ENCODE measurements around the gene TBX3. TPM values are rescaled to one million over a fixed set of nuclear protein-coding genes. Genes with fewer than 3 reads are reported as not detected.
A peak's percentile ranks its signal among the peaks of the same experiment; 100 is the strongest.

Gene TBX3
- total and polyA plus RNA-seq, 2 donors from 2014 or later, result 10.5 to 18.0 TPM

DNA sequence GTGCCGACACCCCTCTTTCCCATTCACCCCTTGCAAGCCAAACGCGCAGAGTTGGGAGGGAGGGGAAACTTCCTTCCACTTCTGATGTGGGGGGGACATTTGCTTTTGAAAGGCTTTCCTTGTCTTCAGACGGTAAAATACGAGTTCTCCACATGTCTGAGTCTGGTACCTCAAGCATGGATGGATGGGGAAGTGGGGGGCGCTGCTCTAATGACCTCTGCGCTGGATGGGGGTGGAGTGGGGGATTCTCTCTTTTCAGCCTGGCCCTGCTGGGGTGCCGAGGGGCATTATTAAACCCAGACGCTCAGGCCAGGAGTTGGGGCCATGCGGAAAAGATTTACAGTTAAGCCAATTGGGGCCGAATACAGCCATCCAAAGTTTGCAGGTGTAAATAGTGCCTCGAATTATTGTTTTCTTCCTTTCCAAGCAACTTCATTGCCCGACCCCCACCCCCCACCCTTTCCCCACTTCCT, 9.1 kb upstream of the TBX3 start:
- Histone ChIP-seq H3K36me3 (ENCODE audit: control insufficient read depth in 2 of 3, insufficient read depth in 3 of 3, low read length in 3 of 3) (no peaks in the 10 kb centered on the region), H3K9ac (ENCODE audit: low read length in 3 of 3) (peak overlapping the region in 2 of 3 donors; percentile 16 to 46), H3K4me1 (ENCODE audit: control insufficient read depth in 2 of 3, insufficient read depth in 2 of 3, low read depth in 1 of 3, low read length in 3 of 3) (no peaks in the 10 kb centered on the region), H3K9me3 (ENCODE audit: control insufficient read depth in 2 of 3, insufficient read depth in 1 of 3, low read length in 3 of 3) (no peaks in the 10 kb centered on the region), H3K4me3 (ENCODE audit: low read length in 3 of 3) (peak overlapping the region; percentile 28 to 62 (median 61)), H3K27ac (ENCODE audit: low read depth in 2 of 2, low read length in 2 of 2) (no peak overlapping the region), H3K27me3 (ENCODE audit: control insufficient read depth, insufficient read depth, low read length) (peaks cover 58% of the 10 kb centered on the region)
- intact Hi-C loops (cut with DNase I), result no loop called here
- FAIRE-seq (no peak), DNase-seq (peak in 1 of 5 donors; percentile 18)
- TF ChIP-seq, protein P1, sequence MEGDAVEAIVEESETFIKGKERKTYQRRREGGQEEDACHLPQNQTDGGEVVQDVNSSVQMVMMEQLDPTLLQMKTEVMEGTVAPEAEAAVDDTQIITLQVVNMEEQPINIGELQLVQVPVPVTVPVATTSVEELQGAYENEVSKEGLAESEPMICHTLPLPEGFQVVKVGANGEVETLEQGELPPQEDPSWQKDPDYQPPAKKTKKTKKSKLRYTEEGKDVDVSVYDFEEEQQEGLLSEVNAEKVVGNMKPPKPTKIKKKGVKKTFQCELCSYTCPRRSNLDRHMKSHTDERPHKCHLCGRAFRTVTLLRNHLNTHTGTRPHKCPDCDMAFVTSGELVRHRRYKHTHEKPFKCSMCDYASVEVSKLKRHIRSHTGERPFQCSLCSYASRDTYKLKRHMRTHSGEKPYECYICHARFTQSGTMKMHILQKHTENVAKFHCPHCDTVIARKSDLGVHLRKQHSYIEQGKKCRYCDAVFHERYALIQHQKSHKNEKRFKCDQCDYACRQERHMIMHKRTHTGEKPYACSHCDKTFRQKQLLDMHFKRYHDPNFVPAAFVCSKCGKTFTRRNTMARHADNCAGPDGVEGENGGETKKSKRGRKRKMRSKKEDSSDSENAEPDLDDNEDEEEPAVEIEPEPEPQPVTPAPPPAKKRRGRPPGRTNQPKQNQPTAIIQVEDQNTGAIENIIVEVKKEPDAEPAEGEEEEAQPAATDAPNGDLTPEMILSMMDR (IDR thresholded peaks at IDR 0.05; ENCODE audit: borderline replicate concordance, extremely low read depth, insufficient read depth), result no peak

DNA sequence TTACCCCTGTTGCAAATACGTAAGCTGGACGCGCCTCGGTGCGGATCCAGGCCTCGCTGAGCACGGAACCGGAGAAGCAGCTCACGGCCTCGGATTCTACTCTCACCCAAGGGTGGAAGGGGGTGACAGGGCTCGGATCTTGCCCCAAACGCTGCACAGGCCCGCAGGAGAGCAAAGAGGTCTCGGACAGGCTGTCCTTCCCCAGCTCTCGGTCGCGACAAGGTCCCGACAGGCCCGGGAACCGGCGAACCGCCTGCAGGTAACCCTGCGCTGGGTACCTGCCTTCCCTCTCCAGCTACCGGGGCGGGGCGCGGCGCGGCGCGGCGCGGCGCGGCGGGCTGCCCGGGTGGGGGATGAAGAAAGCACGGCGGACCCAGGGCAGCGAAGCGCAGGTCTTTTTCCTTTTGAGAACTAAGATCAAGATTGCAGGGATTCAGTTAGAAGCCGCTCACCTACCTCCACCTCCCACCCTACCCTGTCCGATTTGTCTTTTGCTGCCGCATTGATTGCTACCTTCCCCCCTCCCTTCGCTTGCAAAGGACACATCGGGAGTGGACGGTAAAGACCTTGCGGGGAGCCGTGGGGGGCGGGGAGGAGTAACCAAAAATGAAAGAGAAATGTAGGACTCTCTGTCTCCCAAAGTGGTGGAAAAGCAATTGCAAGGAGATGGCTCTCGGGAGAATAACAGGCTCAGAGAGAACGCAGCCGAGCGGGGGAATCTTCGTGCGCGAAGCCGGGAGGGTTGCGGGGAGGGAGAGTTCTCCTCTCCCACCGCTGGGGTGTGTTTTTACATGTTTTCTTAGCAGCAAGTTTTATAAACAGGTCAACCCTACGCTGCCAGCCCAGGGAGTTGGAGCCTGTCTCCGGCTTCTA, 8.4 kb upstream of the TBX3 start:
- DNase-seq, result peak in 4 of 5 donors; percentile 38 to 69 (median 68)
- H3K9me3 ChIP-seq (ENCODE audit: control insufficient read depth in 2 of 3, insufficient read depth in 1 of 3, low read length in 3 of 3), result no peaks in the 10 kb centered on the region
- FAIRE-seq, result no peak
- TF ChIP-seq, protein P1 (IDR thresholded peaks at IDR 0.05; ENCODE audit: borderline replicate concordance, extremely low read depth, insufficient read depth), result no peak
- peak overlapping the region in 2 of 3 donors; percentile 19 to 46 for H3K9ac ChIP-seq (ENCODE audit: low read length in 3 of 3)
- peak overlapping the region; percentile 28 to 62 (median 61) for H3K4me3 ChIP-seq (ENCODE audit: low read length in 3 of 3)
- H3K27ac ChIP-seq (ENCODE audit: low read depth in 2 of 2, low read length in 2 of 2), result no peak overlapping the region
- intact Hi-C loops (cut with DNase I), result no loop called here
- H3K27me3 ChIP-seq (ENCODE audit: control insufficient read depth, insufficient read depth, low read length), result peaks cover 56% of the 10 kb centered on the region
- H3K36me3 ChIP-seq (ENCODE audit: control insufficient read depth in 2 of 3, insufficient read depth in 3 of 3, low read length in 3 of 3), result no peaks in the 10 kb centered on the region
- H3K4me1 ChIP-seq (ENCODE audit: control insufficient read depth in 2 of 3, insufficient read depth in 2 of 3, low read depth in 1 of 3, low read length in 3 of 3), result no peaks in the 10 kb centered on the region

DNA sequence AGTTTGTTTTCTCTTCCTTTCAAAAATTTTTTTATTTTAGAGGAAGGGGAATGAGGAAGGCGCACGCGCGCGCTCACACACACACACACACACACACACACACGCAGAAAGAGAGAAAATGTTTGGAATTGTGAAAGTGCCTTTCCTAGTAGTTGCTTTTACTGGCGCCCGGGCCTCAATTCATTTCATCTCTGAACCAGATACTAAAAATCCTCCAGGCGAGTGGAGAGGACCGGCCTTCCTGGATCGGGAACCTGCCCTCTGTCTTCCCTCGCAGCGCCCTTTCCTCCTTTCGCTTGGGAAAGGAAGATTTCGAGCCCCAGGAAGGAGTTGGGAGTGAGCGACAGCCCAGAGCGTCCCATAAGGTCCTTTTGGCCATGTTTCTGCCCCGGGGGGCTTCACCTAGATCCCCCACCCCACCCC, 7.8 kb upstream of the TBX3 start:
- H3K27me3 ChIP-seq (ENCODE audit: control insufficient read depth, insufficient read depth, low read length), result peaks cover 51% of the 10 kb centered on the region
- peak overlapping the region in 1 of 3 donors; percentile 19 for H3K9ac ChIP-seq (ENCODE audit: low read length in 3 of 3)

More for the DNA sequence above, 7.8 kb upstream of the TBX3 start:
- H3K4me1 ChIP-seq (ENCODE audit: control insufficient read depth in 2 of 3, insufficient read depth in 2 of 3, low read depth in 1 of 3, low read length in 3 of 3), result no peaks in the 10 kb centered on the region
- intact Hi-C loops (cut with DNase I), result no loop called here
- peak in 3 of 5 donors; percentile 14 to 45 (median 35) for DNase-seq
- H3K9me3 ChIP-seq (ENCODE audit: control insufficient read depth in 2 of 3, insufficient read depth in 1 of 3, low read length in 3 of 3), result no peaks in the 10 kb centered on the region
- no peak overlapping the region for H3K27ac ChIP-seq (ENCODE audit: low read depth in 2 of 2, low read length in 2 of 2)
- TF ChIP-seq, protein P1 (IDR thresholded peaks at IDR 0.05; ENCODE audit: borderline replicate concordance, extremely low read depth, insufficient read depth), result no peak
- H3K36me3 ChIP-seq (ENCODE audit: control insufficient read depth in 2 of 3, insufficient read depth in 3 of 3, low read length in 3 of 3), result no peaks in the 10 kb centered on the region
- H3K4me3 ChIP-seq (ENCODE audit: low read length in 3 of 3), result peak overlapping the region in 1 of 3 donors; percentile 61
- no peak for FAIRE-seq
